DMS79 (cell line): ENCODE data around the gene PDZK1.
"Not testable (repeated sequence)": the region's sequence is repeated elsewhere in the genome, so short reads cannot be mapped to it uniquely, and the experiment has no call there.

Source experiments
- DNase-seq: peaks from one replicate; lab custom pipeline; 2025; lab: John Stamatoyannopoulos, UW

The PDZK1 gene

GRCh38 chr1:145710291-145711027 is 3.3 kb upstream of the PDZK1 start:
- no peak for DNase-seq

DNA sequence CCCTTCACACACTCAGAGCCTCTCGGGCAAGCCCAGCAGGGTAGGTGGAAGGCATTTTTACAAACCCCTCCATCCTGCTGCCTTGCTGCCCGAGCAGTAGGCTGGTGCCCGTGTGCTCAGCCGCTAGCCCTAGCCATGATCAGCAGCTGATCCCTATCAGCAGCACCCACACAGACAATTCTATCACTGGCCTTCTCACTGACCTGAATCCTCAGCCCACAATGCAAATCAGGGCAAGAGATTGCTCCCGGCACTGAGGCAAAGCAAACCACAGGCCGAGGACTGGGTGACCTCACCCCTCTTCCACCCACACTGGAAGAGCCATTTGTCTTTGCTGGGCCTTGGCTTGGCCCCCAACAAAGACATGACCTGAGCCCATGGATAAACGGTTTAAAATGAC is 895 bp upstream of the PDZK1 start:
- DNase-seq = no peak

GRCh38 chr1:145706086-145706664 is 993 bp downstream of the PDZK1 start:
- no peak for DNase-seq

DNA sequence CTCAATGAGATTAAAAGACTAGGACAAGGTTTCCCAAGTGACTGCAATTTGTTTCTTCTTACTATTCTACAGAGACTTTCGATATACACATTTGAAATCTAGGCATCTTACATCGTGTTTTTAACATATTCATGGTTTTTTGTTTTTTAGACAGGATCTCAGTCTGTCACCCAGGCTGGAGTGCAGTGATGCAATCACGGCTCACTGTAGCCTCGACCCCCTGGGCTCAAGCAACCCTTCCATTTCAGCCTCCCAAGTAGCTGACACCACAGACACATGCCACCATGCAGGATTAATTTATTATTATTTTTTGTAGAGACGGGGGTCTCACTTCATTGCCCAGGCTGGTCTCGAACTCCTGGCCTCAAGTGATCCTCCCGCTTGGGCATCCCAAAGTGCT is 1.5 kb downstream of the PDZK1 start:
- DNase-seq = no peak

DNA sequence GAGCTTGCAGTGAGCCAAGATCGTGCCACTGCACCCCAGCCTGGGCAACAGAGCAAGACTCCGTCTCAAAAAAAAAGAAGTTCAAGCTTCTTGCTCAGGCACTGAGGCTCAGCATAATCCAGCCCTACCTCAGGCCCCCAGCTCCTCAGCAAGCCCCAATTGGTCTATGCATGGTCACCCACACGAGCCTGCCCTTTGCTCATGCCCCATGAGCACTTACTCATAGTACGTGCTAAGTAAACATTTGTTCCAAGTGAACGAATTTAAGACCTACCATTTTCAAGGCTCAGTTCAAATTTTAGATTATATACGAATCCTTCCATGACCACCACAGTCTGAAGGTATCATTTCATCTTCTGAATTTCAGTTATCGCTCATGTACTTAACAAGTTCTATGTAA is 4.3 kb downstream of the PDZK1 start:
- DNase-seq = no peak

- DNase-seq = no peak
These were observed 5.1 kb downstream of the PDZK1 start for GRCh38 chr1:145702052-145702451.

DNA sequence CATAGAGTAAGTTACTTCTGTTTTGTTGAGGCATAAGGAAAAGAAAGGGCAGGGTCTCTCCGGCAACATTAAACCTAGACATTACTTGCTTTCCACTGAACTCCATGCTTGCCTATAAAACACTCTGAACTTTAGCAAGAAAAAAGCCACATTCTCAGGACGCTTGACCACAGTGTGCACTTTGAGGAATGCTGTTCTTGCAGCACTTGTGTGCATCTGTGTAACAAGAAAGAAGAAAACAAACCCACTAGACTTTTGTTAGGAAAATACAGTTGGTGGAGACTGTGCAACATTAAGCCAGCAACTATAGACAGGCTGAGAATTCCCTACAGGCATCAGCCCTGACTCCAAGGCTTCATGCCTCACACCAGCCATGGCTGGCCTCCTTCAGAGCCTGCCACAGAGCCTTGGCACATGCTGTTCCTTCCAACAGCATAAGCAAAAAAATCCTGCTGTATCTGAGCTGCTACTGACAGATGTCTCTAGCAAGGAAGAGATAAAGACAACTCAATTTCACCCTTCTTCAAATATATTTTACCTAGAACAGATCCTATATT is 5.8 kb downstream of the PDZK1 start:
- DNase-seq = no peak

- no peak for DNase-seq
These were observed 10.6 kb downstream of the PDZK1 start for GRCh38 chr1:145696630-145696960.

- no peak for DNase-seq
These were observed 11.1 kb downstream of the PDZK1 start for GRCh38 chr1:145695821-145696629.

DNA sequence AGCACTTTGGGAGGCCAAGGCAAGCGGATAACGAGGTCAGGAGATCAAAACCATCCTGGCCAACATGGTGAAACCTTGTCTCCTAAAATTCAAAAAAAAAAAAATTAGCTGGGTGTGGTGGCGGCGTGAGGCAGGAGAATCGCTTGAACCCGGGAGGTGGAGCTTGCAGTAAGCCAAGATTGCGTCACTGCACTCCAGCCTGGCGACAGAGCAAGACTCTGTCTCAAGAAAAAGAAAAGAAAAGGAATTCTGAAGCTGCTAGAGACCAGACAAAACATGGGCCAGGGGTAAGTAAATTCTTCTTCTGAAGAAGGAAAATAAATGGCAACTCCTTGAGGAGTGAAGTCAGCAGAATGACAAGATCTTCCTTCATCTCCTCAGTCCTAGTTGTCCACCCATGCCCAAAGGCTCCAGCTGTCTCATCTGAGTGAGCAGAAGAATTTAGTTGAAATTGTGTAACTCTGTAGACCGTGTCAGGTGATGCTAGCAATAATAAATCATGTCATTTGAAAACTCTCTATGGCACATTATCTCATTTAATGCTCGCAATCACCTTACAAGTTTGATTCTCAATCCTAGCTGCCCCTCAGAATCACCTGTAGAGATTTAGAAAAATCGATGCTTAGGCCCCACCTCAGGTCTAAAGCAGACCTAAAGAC is 14.3 kb downstream of the PDZK1 start:
- no peak for DNase-seq

GRCh38 chr1:145690587-145691558 is 16.3 kb downstream of the PDZK1 start:
- DNase-seq = no peak

GRCh38 chr1:145689922-145690321 is 17.2 kb downstream of the PDZK1 start:
- DNase-seq = no peak

- no peak for DNase-seq
These were observed 18.2 kb downstream of the PDZK1 start for GRCh38 chr1:145688924-145689323.

- no peak for DNase-seq
These were observed 18.8 kb downstream of the PDZK1 start for GRCh38 chr1:145688328-145688727.

GRCh38 chr1:145686078-145686477 is 21.1 kb downstream of the PDZK1 start:
- DNase-seq = not testable (repeated sequence)

GRCh38 chr1:145684858-145685257 is 22.3 kb downstream of the PDZK1 start:
- DNase-seq = not testable (repeated sequence)

- DNase-seq = not testable (repeated sequence)
These were observed 34.0 kb downstream of the PDZK1 start for GRCh38 chr1:145673217-145673616.

DNA sequence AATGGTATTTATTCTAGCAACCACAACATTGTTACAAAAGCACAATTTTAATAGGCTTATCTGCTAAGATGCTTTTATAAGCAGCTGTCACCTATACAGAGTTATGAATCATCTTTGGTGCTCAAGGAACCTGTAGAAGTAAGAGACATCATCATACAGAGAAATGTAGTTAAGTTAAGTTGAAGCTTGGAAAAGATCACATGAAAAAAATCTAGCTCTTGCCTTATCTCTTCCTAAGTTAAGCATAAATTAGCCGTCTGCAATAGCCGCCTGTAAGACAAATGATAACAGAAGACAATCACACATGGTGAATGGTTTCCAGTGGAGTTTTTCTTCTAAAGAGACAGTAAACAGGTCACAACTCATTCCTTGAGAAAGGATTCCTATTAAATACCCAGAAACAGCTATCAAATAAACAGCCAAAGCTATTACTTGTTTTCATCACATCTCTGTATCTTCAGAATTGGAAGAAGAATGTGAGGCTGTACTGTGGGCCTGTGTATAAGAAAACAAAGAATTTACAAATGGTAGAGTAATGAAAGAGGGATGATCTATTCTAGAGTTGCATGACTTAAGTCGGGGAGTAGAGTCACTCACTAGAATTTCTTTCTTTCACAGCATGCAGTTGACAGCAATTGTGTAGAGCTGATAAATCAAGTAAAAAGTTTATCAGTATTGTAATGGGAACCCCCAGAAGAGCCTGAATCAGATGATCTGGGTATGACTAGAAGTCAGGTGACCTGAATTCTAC is 36.0 kb downstream of the PDZK1 start:
- not testable (repeated sequence) for DNase-seq

- DNase-seq = not testable (repeated sequence)
These were observed 42.2 kb downstream of the PDZK1 start for GRCh38 chr1:145665015-145665414.

DNA sequence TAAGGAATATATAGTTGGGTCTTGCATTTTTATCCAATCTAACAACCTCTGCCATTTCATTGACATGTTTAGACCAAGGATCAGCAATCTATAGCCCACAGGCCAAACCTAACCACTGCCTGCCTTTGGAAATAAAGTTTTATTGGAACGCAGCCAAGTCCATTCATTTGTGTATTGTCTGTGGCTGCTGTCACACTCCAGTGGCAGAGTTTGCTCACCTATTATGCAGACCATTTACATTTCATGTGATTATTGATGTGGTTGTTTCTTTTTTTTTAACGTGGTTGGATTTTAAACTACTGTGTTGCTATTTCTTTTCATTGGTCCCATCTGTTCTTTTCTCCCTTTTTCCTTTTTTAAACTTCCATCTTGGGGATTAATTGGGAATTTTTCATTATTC is 44.7 kb downstream of the PDZK1 start:
- peak; percentile 36 for DNase-seq
